Testis (tissue), 3 donors: ENCODE data around the gene SZT2. TPM values are rescaled to one million over a fixed set of nuclear protein-coding genes. Genes with fewer than 3 reads are reported as not detected.
A peak's percentile ranks its signal among the peaks of the same experiment; 100 is the strongest.

Experiments
- DNase-seq: peaks from one replicate; pipeline ENCODE4 v3.0.0-alpha.2; 2019
- H3K27ac ChIP-seq, 2 donors: fragments of 200-600 bp; sonication (generic); one replicate each; pipeline ENCODE4 v1.5.1; 2019
- H3K27me3 ChIP-seq: fragments of 200-600 bp; sonication (generic); one replicate; pipeline ENCODE4 v1.5.1; 2019
- H3K36me3 ChIP-seq: fragments of 200-600 bp; sonication (generic); one replicate; pipeline ENCODE4 v1.5.1; 2017; ENCODE audit warnings: low read depth; ENCODE audit errors: missing control alignments
- H3K4me1 ChIP-seq: fragments of 200-600 bp; sonication (generic); one replicate; pipeline ENCODE4 v1.5.1; 2019
- H3K4me3 ChIP-seq, 2 donors: fragments of 200-600 bp; sonication (generic); one replicate each; pipeline ENCODE4 v1.5.1; 2017 to 2019
- H3K9me3 ChIP-seq: fragments of 200-600 bp; sonication (generic); one replicate; pipeline ENCODE4 v1.5.1; 2017
- CTCF ChIP-seq, 3 experiments: fragments of 450-650 bp in 2 of 3; fragments of 200-600 bp in 1 of 3; sonication (generic) in 1 of 3; IDR thresholded peaks; one replicate each; pipeline ENCODE4 v1.5.1; 2016 to 2019; ENCODE audit warnings: antibody characterized with exemption in 3 of 3, mild to moderate bottlenecking in 2 of 3, moderate library complexity in 1 of 3
- POLR2A ChIP-seq: fragments of 450-650 bp; IDR thresholded peaks from one replicate; pipeline ENCODE4 v1.6.1; 2017; ENCODE audit warnings: antibody characterized with exemption, mild to moderate bottlenecking, moderate library complexity
- WGBS, 2 donors: methylation state at CpG; one replicate each; pipeline ENCODE4 v1.1.5; 2018; 5-methylcytosine and 5-hydroxymethylcytosine counted together
- intact Hi-C: fragments of 100-400 bp; cut with DNase I; formaldehyde crosslinking; loops from one replicate; pipeline ENCODE4 v1.15.1; 2023; ENCODE audit warnings: low total_unique reads
- polyA plus RNA-seq: library from polyadenylated mRNA; stranded (reverse); fragments of 350-450 nt; fragmentation: Illumina TruSeq; extraction: RNeasy Lipid Tissue Mini Kit (QIAGEN cat#74804); gene quantifications from one replicate; pipeline ENCODE4 v1.2.3, GENCODE V29; 2014; ENCODE audit warnings: low read depth, low replicate concordance; ENCODE audit not compliant: insufficient read depth
- total RNA-seq, 2 donors: library from RNA; depleted of rRNA; stranded (reverse); fragments of >200 nt; gene quantifications; one replicate each; pipeline ENCODE4 v1.2.3, GENCODE V29; 2016

Gene SZT2
- total and polyA plus RNA-seq, 3 donors from 2014 or later, result 40.0 to 115 (median 90.1) TPM

- H3K36me3 ChIP-seq, result no peaks in the 10 kb centered on the region
- no peaks in the 10 kb centered on the region for H3K9me3 ChIP-seq
- H3K27ac ChIP-seq, result no peak overlapping the region
- H3K4me1 ChIP-seq, result peaks cover 19% of the 10 kb centered on the region
- 94% methylated on average over 2 of the region's 2 CpGs for WGBS, 2 donors
- no peak overlapping the region for H3K4me3 ChIP-seq
- no peaks in the 10 kb centered on the region for H3K27me3 ChIP-seq
- intact Hi-C loops, result no loop called here
- TF ChIP-seq POLR2A (no peak), CTCF (IDR thresholded peaks at IDR 0.05) (no peak)
- DNase-seq, result no peak
Observed at GRCh38 chr1:43383449-43383848, 6.2 kb upstream of the SZT2 start.

GRCh38 chr1:43386676-43387075 is 3.0 kb upstream of the SZT2 start:
- no peak overlapping the region for H3K4me3 ChIP-seq
- H3K27ac ChIP-seq, result no peak overlapping the region
- no peaks in the 10 kb centered on the region for H3K27me3 ChIP-seq
- TF ChIP-seq POLR2A (no peak), CTCF (IDR thresholded peaks at IDR 0.05) (no peak)
- no peaks in the 10 kb centered on the region for H3K36me3 ChIP-seq
- H3K4me1 ChIP-seq, result peaks cover 28% of the 10 kb centered on the region
- 90% methylated on average over 6 of the region's 6 CpGs for WGBS, 2 donors
- no peaks in the 10 kb centered on the region for H3K9me3 ChIP-seq
- intact Hi-C loops, result no loop called here
- DNase-seq, result no peak

GRCh38 chr1:43387976-43388599 is 1.6 kb upstream of the SZT2 start:
- WGBS, 2 donors, result 51 to 55% methylated on average over 4 of the region's 4 CpGs
- DNase-seq, result no peak
- no peak overlapping the region for H3K4me3 ChIP-seq

GRCh38 chr1:43388613-43389012 is 1.1 kb upstream of the SZT2 start:
- 25 to 42% methylated on average over 3 of the region's 3 CpGs for WGBS, 2 donors
- Histone ChIP-seq H3K27me3 (no peaks in the 10 kb centered on the region), H3K4me1 (peaks cover 17% of the 10 kb centered on the region), H3K9me3 (no peaks in the 10 kb centered on the region), H3K4me3 (peak overlapping the region; percentile 87 to 99), H3K27ac (peak overlapping the region in 1 of 2 donors; percentile 87), H3K36me3 (no peaks in the 10 kb centered on the region)
- no peak for DNase-seq
- no peak for TF ChIP-seq CTCF (IDR thresholded peaks at IDR 0.05)
- intact Hi-C loops, result no loop called here

More at GRCh38 chr1:43387976-43388599, 1.6 kb upstream of the SZT2 start:
- peaks cover 17% of the 10 kb centered on the region for H3K4me1 ChIP-seq
- H3K27ac ChIP-seq, result no peak overlapping the region
- H3K9me3 ChIP-seq, result no peaks in the 10 kb centered on the region
- intact Hi-C loops, result no loop called here
- no peaks in the 10 kb centered on the region for H3K27me3 ChIP-seq
- TF ChIP-seq POLR2A (no peak), CTCF (IDR thresholded peaks at IDR 0.05) (no peak)
- H3K36me3 ChIP-seq, result no peaks in the 10 kb centered on the region

GRCh38 chr1:43392702-43393101 is 3.0 kb downstream of the SZT2 start:
- WGBS, 2 donors, result 57 to 88% methylated on average over 3 of the region's 3 CpGs
- Histone ChIP-seq H3K36me3 (no peaks in the 10 kb centered on the region), H3K27me3 (no peaks in the 10 kb centered on the region)

More at GRCh38 chr1:43392702-43393101, 3.0 kb downstream of the SZT2 start:
- DNase-seq, result no peak
- H3K27ac ChIP-seq, result no peak overlapping the region
- H3K9me3 ChIP-seq, result no peaks in the 10 kb centered on the region
- H3K4me1 ChIP-seq, result peaks cover 17% of the 10 kb centered on the region
- H3K4me3 ChIP-seq, result no peak overlapping the region
- intact Hi-C loops, result no loop called here
- TF ChIP-seq POLR2A (no peak), CTCF (IDR thresholded peaks at IDR 0.05) (no peak)
